Fibroblast of skin of abdomen (primary cell): ENCODE data around the gene CAPN15.

Experiments used
- DNase-seq: peaks from one replicate; pipeline ENCODE4 v3.0.0-alpha.2; 2013

The CAPN15 gene

GRCh38 chr16:580141-580945 lies 52.8 kb downstream of the CAPN15 start:
- DNase-seq = no peak

DNA sequence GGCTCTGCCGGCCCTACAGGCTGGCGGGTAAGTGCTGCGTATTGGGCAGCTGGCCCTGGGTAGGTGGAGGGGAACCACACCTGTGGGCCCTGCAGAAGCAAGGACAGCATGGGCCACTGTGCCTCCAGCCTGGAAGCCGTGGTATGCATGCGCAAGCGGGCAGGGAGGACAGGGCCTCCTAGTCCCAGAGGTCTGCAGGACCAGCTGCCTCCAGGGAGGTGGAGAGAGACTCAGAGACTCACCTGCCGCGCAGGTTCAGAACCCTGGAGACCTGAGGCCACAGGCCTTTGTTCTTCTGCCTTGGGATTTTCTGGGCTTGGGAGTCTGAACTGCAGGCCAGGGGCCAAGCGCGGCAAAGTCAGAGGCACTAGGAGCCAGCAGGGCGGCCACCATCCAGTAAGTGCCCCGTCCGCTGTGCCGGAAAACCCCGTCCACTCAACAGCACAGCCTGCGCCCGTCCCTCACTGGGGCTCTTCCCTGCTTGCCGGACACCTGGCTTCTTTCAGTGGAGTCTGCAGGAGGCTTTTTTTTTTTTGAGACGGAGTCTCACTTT lies 53.5 kb downstream of the CAPN15 start:
- no peak for DNase-seq

- no peak for DNase-seq
These were observed 54.7 kb downstream of the CAPN15 start for GRCh38 chr16:582218-582613.

GRCh38 chr16:582614-583331 lies 55.3 kb downstream of the CAPN15 start:
- DNase-seq = no peak

DNA sequence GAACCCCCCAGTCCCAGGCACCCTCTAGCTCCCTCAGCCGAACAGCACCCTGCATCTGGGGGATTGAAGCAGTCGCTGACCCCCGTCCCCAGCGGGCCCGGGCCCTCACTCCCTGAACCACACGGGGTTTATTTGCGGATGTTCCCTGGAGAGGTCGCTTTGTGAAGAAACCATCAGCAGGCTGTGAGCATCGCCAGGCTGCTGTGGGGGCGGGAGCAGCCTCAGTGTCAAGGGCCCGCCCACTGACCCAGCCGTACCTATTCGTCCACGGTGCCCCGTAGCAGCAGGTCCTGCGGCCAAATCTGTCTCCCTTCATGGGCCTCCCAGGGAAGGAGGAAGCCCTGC lies 55.9 kb downstream of the CAPN15 start:
- no peak for DNase-seq

DNA sequence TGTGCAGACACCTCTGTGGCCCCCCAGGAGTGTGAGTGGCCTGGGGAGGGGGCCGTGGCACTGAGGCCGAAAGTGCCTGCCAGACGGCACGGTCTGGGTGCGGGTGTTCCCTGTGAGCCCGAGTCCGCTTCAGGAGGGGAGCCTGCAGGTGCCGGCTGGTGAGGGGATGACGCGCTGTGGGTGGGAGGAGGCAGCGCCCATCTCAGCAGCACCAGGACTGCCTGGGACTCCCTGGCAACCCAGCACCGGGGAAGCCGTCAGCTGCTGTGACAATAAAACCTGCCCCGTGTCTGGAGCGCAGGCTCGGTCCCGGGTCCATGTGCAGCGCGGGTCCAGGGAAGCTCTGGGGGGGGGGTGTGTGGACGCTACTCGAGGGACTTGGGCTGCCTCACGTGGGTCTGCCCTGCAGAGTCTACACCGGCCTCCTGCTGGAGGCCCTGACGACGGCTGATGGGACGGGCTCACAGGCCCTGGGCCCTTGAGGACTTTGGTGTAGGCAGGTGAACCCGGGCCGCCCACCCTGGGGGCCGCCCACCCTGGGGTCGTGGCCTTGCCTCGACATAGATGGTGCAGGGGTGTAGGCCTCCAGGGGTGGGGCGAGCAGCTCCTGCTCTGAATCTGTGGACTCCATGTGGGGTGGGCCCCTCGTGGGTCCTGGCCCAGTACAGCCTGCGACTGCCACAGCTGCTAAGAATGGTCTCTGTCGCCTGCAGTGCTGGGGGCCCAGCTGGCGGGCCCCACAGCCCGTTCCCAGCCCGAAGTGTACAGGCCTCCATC lies 56.5 kb downstream of the CAPN15 start:
- DNase-seq = no peak

- no peak for DNase-seq
These were observed 57.8 kb downstream of the CAPN15 start for GRCh38 chr16:585351-585750.

- DNase-seq = peak; percentile 40
These were observed 58.6 kb downstream of the CAPN15 start for GRCh38 chr16:586047-586644.

DNA sequence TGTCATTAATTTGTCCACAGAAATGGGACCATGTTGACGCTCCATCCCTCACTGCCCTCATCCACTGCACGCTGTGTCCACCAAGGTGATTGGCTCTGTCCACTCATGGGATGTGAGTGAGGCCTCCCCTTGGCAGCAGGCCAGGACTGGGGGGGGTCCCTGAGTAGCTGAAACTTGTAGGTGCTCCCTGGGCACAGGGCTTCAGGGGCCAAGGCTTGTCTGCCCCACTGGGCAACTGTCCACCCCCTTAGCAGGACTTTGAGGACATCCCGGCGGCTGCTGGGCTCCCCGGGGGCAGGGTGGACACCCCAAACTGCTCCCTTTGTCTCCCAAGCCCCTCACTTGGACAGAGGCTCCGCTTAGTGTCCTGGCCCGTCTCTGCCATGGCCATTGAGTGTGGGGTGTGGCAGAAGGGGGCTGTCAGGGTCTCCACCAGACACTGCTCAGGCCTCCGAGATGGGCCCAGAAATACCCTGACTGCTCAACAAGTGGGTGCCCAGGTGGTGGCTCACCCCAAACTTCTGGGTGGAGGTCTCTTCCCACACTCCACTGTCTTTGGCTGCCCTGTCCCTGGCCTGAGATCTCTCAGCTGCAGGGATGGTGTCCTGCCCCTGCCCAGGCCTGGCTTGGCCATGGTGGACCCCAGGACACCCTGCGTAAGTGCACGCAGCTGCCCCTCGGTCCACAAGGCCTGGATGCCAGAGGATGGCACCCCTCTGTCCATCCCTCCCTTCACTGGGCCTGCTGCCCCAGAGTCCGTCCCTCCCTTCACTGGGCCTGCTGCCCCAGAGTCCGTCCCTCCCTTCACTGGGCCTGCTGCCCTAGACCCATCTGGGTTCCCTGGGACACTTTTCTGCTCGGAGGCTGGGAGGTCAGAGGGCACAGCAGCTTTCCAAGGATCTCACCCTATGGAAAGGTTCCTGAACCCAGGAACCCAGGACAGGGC lies 59.4 kb downstream of the CAPN15 start:
- DNase-seq = no peak

- DNase-seq = peak; percentile 48
These were observed 61.1 kb downstream of the CAPN15 start for GRCh38 chr16:588639-588888.

DNA sequence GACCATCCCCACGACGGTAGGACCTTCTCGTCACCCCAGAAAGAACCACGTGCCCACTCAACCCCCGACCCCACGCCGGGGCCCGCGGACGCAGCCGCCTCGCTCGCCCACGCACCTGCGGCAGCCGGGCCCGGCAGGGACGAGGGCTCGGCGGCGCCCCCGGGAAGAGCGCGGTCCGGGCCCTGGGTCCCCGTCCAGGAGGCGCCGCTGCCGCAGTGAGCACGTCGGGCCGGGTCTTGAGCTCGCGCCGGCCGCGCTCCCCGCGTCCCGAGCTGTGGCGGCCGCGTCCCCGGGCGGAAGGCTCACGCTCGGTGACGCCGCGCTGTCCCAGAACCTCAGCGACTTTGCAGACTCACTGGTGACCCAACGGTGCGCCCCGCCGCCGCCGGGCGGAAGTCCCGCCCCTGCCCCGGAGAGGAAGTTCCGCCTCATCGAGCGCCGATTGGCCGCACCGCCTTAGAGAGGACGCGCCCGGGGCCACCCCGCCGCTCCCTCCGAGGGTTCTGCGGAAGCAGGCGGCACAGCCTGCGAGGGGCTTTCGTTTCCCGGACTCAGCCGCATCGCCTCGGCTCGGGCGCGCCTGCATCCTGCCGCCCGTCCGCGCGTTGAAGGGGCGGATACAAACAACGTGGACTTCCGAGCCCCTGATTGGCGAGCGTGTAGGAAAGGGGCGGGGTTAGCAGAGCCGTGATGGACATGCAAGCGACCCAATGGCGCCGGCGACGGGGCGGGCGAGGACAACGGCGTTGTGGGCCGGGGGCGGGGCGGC lies 61.6 kb downstream of the CAPN15 start:
- peak; percentile 94 for DNase-seq

- DNase-seq = peak; percentile 98
These were observed 62.2 kb downstream of the CAPN15 start, which contains the start of gene RAB40C for GRCh38 chr16:589658-590187. TSS of gene RAB40C (plus strand) at chr16:590066. CDS start at chr16:590292, 226 bp downstream.

GRCh38 chr16:590188-590814 lies 62.8 kb downstream of the CAPN15 start:
- DNase-seq = no peak

- DNase-seq = no peak
These were observed 63.3 kb downstream of the CAPN15 start for GRCh38 chr16:590815-591200.

DNA sequence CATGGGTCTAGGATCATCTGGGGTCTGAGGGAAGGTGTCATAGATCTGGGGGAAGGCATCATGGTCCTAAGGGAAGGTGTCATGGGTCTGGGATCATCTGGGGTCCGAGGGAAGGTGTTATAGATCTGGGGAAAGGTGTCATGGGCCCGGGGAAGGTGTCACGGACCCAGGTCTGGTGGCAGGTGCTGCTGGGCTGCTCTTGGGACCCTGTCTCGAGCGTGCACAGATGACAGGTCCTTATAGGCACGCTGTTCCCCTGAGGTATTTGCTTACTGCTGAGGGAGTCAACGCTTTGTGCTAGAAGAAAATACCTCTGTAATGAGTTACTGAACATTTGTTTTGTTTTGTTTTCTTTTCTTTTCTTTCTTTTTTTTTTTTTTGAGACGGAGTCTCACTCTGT lies 63.7 kb downstream of the CAPN15 start:
- no peak for DNase-seq

DNA sequence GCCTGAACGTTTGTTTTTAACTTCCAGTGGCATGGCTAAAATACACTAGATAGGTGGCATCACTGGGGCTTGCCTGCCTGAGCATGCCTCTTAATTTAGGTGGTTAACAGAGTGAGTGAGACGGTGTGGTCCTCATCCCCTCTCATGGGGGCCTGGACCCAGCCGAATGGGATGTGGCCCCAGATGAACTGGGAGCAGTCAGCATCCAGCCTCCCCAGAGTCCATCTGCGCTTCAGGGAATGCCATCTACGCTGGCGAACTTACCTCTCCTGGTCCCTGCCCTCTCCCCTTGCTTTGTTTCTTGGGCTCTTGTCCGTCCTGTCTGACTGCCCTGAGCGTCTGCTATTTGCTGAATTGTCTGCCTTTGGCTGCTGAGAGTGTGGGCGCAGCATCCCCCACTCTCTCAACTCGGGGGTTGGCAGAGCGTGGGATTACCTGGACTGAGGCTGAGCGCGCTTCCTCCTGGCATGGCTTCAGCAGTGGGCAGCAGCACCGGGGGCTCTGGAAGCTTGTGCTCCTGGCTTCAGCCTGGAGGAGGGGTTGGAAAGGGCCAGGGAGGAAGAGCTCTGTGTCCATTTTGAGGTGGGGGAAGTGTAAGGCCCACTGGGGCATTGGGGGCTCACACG lies 64.5 kb downstream of the CAPN15 start:
- no peak for DNase-seq

DNA sequence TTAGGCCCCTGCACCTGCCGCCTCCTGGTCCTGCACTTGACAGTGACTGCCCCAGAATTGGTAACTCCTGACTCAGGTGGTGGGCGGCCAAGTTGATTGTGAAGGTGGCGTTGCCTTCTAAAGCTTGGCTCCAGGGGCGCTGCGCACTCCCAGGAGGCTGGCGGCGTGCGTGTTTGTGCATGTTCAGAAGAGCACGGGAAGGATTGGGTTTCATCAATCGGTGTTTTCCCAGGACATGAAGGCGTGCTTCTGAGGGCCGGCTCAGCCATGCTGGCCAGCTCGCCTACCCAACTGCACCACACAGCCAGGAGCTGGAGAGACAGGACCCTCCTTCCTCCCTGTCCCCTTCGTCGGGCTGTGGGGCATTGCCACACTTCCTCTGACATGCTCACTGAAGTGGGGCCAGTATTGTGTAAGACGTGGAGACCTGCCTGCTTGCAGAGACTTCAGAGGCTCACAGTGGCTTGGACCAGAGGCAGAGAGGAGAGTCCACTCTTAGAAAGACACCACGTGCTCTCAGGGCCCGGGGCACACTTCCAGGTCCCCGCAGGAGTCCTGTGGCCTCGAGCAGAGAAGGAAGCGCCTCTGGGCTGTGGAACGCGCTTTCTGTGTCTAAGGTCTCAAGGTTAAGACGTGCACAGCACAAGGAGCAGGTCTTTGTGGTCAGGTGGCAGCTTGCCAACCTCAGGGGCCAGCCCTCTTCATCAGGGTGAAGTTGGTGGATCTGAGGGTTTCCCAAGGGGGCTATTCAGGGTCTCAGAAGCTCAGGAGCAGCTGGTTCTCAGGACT lies 65.2 kb downstream of the CAPN15 start:
- no peak for DNase-seq

DNA sequence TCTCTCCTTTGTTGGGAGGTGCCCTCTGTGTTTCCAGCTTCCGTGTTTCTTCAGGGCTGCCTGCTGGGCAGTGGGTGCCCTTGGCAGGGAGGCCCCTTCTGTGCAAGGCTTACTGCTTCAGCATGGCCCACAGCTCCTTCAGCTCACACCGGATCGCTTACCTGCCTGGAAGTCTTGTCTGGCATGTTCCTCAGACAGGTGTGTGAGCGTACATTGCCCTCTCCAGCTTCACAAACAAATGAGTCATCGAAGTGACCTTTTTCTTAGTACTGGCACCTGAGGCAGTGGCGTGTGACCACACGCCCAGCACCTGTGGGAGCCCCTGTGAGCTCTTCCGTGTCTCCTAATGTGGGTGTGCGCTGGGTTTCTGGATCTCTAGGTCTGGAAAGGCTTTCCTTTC lies 65.9 kb downstream of the CAPN15 start:
- no peak for DNase-seq

GRCh38 chr16:593807-594206 lies 66.3 kb downstream of the CAPN15 start:
- DNase-seq = no peak
